SU-DHL-6 (cell line): ENCODE results near the gene SERPINA6.

Source experiments
- H2AFZ ChIP-seq: fragments of 200-600 bp; sonication (generic); 2 replicates; pipeline ENCODE4 v1.6.1; 2014; ENCODE audit warnings: low read depth, mild to moderate bottlenecking, moderate library complexity, mixed read lengths, antibody characterized with exemption, low read length; ENCODE audit not compliant: severe bottlenecking
- H3F3A ChIP-seq: fragments of 200-600 bp; shearing (Covaris generic); 2 replicates; pipeline ENCODE4 v1.6.0; 2016; ENCODE audit warnings: antibody characterized with exemption, mild to moderate bottlenecking; ENCODE audit not compliant: insufficient read depth
- H3K27ac ChIP-seq: fragments of 200-600 bp; sonication (generic); 2 replicates; pipeline ENCODE4 v1.5.1; 2016; ENCODE audit warnings: low read depth, mild to moderate bottlenecking, low read length, moderate library complexity, mixed read lengths
- H3K27me3 ChIP-seq: fragments of 200-600 bp; sonication (generic), shearing (Covaris generic); 2 replicates; pipeline ENCODE4 v1.6.0; 2014; ENCODE audit warnings: mild to moderate bottlenecking, low read length
- H3K36me3 ChIP-seq: fragments of 200-600 bp; sonication (generic); 2 replicates; pipeline ENCODE4 v1.6.1; 2014; ENCODE audit warnings: mild to moderate bottlenecking, low read length, mixed read lengths
- H3K4me2 ChIP-seq: fragments of 300-600, 200-600 bp; shearing (Covaris generic), sonication (generic); 2 replicates; pipeline ENCODE4 v1.6.0; 2014; ENCODE audit warnings: low read length, low read depth, mild to moderate bottlenecking; ENCODE audit not compliant: poor library complexity, severe bottlenecking
- H3K4me3 ChIP-seq: fragments of 200-600 bp; sonication (generic); 2 replicates; pipeline ENCODE4 v1.5.1; 2014; ENCODE audit warnings: antibody characterized with exemption, low read length, mild to moderate bottlenecking, mixed read lengths; ENCODE audit not compliant: insufficient read depth, poor library complexity, severe bottlenecking
- H3K79me2 ChIP-seq: fragments of 200-600 bp; sonication (generic); 2 replicates; pipeline ENCODE4 v1.6.1; 2014; ENCODE audit warnings: mild to moderate bottlenecking, low read length, moderate library complexity; ENCODE audit not compliant: insufficient read depth
- H3K9ac ChIP-seq: fragments of 200-600 bp; sonication (generic); 2 replicates; pipeline ENCODE4 v1.7.0; 2014; ENCODE audit warnings: mild to moderate bottlenecking, low read length
- H3K9me2 ChIP-seq: fragments of 200-600 bp; sonication (generic); replicated peaks from 2 replicates; pipeline ENCODE4 v1.6.1; 2014; ENCODE audit warnings: low read length; ENCODE audit not compliant: insufficient read depth
- H3K9me3 ChIP-seq: fragments of 200-600 bp; sonication (generic); 2 replicates; pipeline ENCODE4 v1.6.1; 2014; ENCODE audit warnings: low read length, mixed read lengths; ENCODE audit not compliant: insufficient read depth
- H4K20me1 ChIP-seq: fragments of 200-600 bp; sonication (generic); 2 replicates; pipeline ENCODE4 v1.6.1; 2014; ENCODE audit warnings: low read depth, mild to moderate bottlenecking, antibody characterized with exemption, low read length, moderate library complexity, mixed read lengths
- CTCF ChIP-seq: fragments of 200-600 bp; sonication (generic); IDR thresholded peaks from one replicate; pipeline ENCODE4 v1.5.1; 2017; ENCODE audit warnings: antibody characterized with exemption, mild to moderate bottlenecking, low read length, moderate library complexity; ENCODE audit not compliant: insufficient read depth, poor library complexity, severe bottlenecking
- EZH2phosphoT487 ChIP-seq: fragments of 200-600 bp; sonication (generic), shearing (Covaris generic); conservative IDR thresholded peaks from 2 replicates; pipeline ENCODE4 v1.6.1; 2018; ENCODE audit warnings: mild to moderate bottlenecking, antibody characterized with exemption, low read length, moderate library complexity, mixed read lengths

Gene SERPINA6

DNA sequence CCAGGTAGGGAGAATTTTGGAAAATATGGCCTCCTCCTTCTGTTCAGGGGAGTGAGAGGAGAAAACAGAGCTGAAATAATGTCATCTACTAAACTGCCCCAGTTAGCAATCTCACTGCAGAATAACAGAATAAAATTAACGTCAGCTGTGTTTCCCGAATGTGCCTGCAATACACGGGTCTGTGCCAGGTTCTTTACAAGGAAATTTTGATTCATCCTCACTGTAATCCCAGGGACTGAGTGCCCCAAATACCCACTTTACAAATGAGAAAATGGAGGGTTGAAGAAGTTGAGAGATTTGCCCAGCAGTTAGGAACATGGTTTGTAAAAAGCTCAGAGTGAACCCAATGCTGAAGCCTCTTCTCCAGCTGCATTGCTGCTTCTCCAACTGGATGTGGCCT, 21.3 kb upstream of the SERPINA6 start:
- H3K9me2 ChIP-seq: no peaks in the 10 kb centered on the region
- H2AFZ ChIP-seq: no peak overlapping the region
- no peak overlapping the region for H3K27ac ChIP-seq
- no peaks in the 10 kb centered on the region for H4K20me1 ChIP-seq
- no peak for TF ChIP-seq EZH2phosphoT487
- H3K36me3 ChIP-seq: no peaks in the 10 kb centered on the region
- no peaks in the 10 kb centered on the region for H3K79me2 ChIP-seq
- no peaks in the 10 kb centered on the region for H3F3A ChIP-seq
- no peak overlapping the region for H3K4me3 ChIP-seq
- no peak overlapping the region for H3K4me2 ChIP-seq
- no peaks in the 10 kb centered on the region for H3K9me3 ChIP-seq
- H3K9ac ChIP-seq: no peak overlapping the region
- H3K27me3 ChIP-seq: no peaks in the 10 kb centered on the region

- TF ChIP-seq EZH2phosphoT487: no peak
- TF ChIP-seq CTCF: no peak
- no peak overlapping the region for H2AFZ ChIP-seq
- no peaks in the 10 kb centered on the region for H3K79me2 ChIP-seq
- H3K4me3 ChIP-seq: no peak overlapping the region
- H3K36me3 ChIP-seq: no peaks in the 10 kb centered on the region
- H3K9ac ChIP-seq: no peak overlapping the region
- no peaks in the 10 kb centered on the region for H4K20me1 ChIP-seq
- H3F3A ChIP-seq: no peaks in the 10 kb centered on the region
- H3K9me3 ChIP-seq: no peaks in the 10 kb centered on the region
- H3K27ac ChIP-seq: no peak overlapping the region
- no peaks in the 10 kb centered on the region for H3K9me2 ChIP-seq
- no peaks in the 10 kb centered on the region for H3K27me3 ChIP-seq
- H3K4me2 ChIP-seq: no peak overlapping the region
Measured at GRCh38 chr14:94343238-94344005, 20.3 kb upstream of the SERPINA6 start.

DNA sequence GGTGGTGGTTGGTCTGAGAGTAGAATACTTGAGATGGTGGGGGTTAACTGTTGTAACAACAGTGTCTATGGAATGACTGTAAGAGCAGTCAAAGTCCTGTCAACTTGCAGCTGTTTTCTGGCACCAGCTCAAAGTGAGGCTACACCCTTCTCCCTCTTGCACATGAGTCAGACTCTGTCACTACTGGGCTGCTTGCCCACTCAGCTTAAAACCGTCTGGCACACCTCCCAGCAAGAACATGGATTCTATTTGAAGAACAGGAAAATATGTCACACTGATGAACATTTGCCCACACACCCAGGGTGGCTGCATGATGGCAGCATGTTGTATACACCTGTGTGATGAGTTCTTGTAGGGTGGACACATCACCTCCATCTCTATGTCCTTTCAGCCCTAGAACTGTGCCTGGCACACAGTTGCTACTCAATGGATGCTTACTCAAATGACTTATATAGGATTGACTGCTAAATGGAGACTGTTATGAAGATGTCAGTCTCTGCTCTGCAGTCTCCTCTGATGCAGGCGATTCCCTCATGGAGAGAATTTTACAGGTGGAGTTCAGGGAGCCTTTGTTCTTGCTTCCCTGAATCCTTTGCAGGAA, 19.3 kb upstream of the SERPINA6 start:
- Histone ChIP-seq H3K79me2 (no peaks in the 10 kb centered on the region), H3K9me2 (no peaks in the 10 kb centered on the region), H2AFZ (no peak overlapping the region), H3K4me2 (no peak overlapping the region), H3K27ac (no peak overlapping the region), H3K4me3 (no peak overlapping the region), H3K36me3 (no peaks in the 10 kb centered on the region), H3K9ac (no peak overlapping the region), H4K20me1 (no peaks in the 10 kb centered on the region), H3K27me3 (no peaks in the 10 kb centered on the region), H3F3A (no peaks in the 10 kb centered on the region), H3K9me3 (no peaks in the 10 kb centered on the region)
- no peak for TF ChIP-seq CTCF

- no peaks in the 10 kb centered on the region for H3K9me3 ChIP-seq
- H4K20me1 ChIP-seq: no peaks in the 10 kb centered on the region
- H3K9me2 ChIP-seq: no peaks in the 10 kb centered on the region
- no peak overlapping the region for H3K9ac ChIP-seq
- H3K4me2 ChIP-seq: no peak overlapping the region
- no peak overlapping the region for H3K4me3 ChIP-seq
- no peaks in the 10 kb centered on the region for H3F3A ChIP-seq
- no peaks in the 10 kb centered on the region for H3K36me3 ChIP-seq
- H3K27me3 ChIP-seq: no peaks in the 10 kb centered on the region
- no peak overlapping the region for H2AFZ ChIP-seq
- no peaks in the 10 kb centered on the region for H3K79me2 ChIP-seq
- TF ChIP-seq CTCF (no peak), EZH2phosphoT487 (no peak)
- H3K27ac ChIP-seq: no peak overlapping the region
Measured at GRCh38 chr14:94341656-94342333, 18.7 kb upstream of the SERPINA6 start.
